Central memory CD4-positive, alpha-beta T cell (primary cell): ENCODE measurements around the gene DCBLD1.
A peak's percentile ranks its signal among the peaks of the same experiment; 100 is the strongest.

Experiments
- DNase-seq: peaks from one replicate; pipeline ENCODE4 v3.0.0; 2022

Gene DCBLD1

GRCh38 chr6:117531809-117532725 is 49.6 kb downstream of the DCBLD1 start:
- no peak for DNase-seq

GRCh38 chr6:117533775-117534174 is 51.3 kb downstream of the DCBLD1 start:
- DNase-seq = no peak

- no peak for DNase-seq
Measured at GRCh38 chr6:117534974-117535373, 52.5 kb downstream of the DCBLD1 start.

GRCh38 chr6:117536317-117536716 is 53.8 kb downstream of the DCBLD1 start:
- no peak for DNase-seq

GRCh38 chr6:117538615-117539014 is 56.1 kb downstream of the DCBLD1 start:
- no peak for DNase-seq

GRCh38 chr6:117540670-117541069 is 58.2 kb downstream of the DCBLD1 start:
- no peak for DNase-seq

- no peak for DNase-seq
Measured at GRCh38 chr6:117542493-117542892, 60.0 kb downstream of the DCBLD1 start.

- no peak for DNase-seq
Measured at GRCh38 chr6:117544716-117545115, 62.2 kb downstream of the DCBLD1 start.

GRCh38 chr6:117545161-117545595 is 62.7 kb downstream of the DCBLD1 start:
- no peak for DNase-seq

- DNase-seq = no peak
Measured at GRCh38 chr6:117546674-117547073, 64.2 kb downstream of the DCBLD1 start.

- peak; percentile 45 for DNase-seq
Measured at GRCh38 chr6:117547688-117548621, 65.5 kb downstream of the DCBLD1 start.

- DNase-seq = peak; percentile 47
Measured at GRCh38 chr6:117548797-117549301, 66.4 kb downstream of the DCBLD1 start.

GRCh38 chr6:117549611-117550010 is 67.1 kb downstream of the DCBLD1 start:
- DNase-seq = peak; percentile 30

- DNase-seq = no peak
Measured at GRCh38 chr6:117550078-117550600, 67.7 kb downstream of the DCBLD1 start.

- no peak for DNase-seq
Measured at GRCh38 chr6:117550618-117551242, 68.3 kb downstream of the DCBLD1 start.

GRCh38 chr6:117552618-117553017 is 70.1 kb downstream of the DCBLD1 start:
- no peak for DNase-seq

- no peak for DNase-seq
Measured at GRCh38 chr6:117553142-117553541, 70.7 kb downstream of the DCBLD1 start.

- no peak for DNase-seq
Measured at GRCh38 chr6:117555262-117555849, 72.9 kb downstream of the DCBLD1 start.

- peak; percentile 32 for DNase-seq
Measured at GRCh38 chr6:117555882-117556498, 73.5 kb downstream of the DCBLD1 start.

GRCh38 chr6:117557951-117558350 is 75.5 kb downstream of the DCBLD1 start:
- no peak for DNase-seq

- DNase-seq = no peak
Measured at GRCh38 chr6:117558818-117559217, 76.3 kb downstream of the DCBLD1 start.

- DNase-seq = no peak
Measured at GRCh38 chr6:117559299-117559698, 76.8 kb downstream of the DCBLD1 start.
